AG09319 (cell line): ENCODE results near the gene ATXN7L1.
"Not testable (repeated sequence)": the region's sequence is repeated elsewhere in the genome, so short reads cannot be mapped to it uniquely, and the experiment has no call there.

Source experiments
- DNase-seq: peaks from one replicate; pipeline ENCODE4 v3.0.0-alpha.2; 2010; ENCODE audit warnings: low read depth; ENCODE audit errors: extremely low read depth
- TF ChIP-seq, protein P1 (sequence below): IDR thresholded peaks from 2 replicates; pipeline ENCODE4 v1.5.1; 2011; ENCODE audit warnings: low read depth, mild to moderate bottlenecking, inconsistent platforms, low read length, moderate library complexity

ATXN7L1 gene

DNA sequence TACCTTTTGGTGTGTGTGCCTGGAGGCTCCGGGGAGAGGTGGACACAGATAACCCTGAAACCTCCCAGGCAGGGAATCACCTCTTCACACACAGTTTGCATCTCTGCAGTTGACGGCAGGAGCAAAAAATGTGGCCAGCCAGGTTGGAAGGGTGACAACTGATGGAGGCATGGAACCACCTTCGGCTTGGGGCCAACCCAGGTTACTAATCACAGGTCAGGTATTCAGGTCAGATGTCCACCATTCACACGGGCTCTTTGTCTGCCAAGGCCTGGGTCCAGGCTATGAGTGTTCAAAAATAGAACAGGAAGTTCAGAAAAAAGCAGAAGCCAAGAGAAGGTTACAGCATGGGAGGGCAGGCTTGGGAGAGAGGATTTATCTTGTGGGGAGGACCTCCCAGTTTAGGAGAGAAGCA, 157.9 kb downstream of the ATXN7L1 start:
- no peak for DNase-seq
- TF ChIP-seq, protein P1, sequence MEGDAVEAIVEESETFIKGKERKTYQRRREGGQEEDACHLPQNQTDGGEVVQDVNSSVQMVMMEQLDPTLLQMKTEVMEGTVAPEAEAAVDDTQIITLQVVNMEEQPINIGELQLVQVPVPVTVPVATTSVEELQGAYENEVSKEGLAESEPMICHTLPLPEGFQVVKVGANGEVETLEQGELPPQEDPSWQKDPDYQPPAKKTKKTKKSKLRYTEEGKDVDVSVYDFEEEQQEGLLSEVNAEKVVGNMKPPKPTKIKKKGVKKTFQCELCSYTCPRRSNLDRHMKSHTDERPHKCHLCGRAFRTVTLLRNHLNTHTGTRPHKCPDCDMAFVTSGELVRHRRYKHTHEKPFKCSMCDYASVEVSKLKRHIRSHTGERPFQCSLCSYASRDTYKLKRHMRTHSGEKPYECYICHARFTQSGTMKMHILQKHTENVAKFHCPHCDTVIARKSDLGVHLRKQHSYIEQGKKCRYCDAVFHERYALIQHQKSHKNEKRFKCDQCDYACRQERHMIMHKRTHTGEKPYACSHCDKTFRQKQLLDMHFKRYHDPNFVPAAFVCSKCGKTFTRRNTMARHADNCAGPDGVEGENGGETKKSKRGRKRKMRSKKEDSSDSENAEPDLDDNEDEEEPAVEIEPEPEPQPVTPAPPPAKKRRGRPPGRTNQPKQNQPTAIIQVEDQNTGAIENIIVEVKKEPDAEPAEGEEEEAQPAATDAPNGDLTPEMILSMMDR = no peak

- DNase-seq = no peak
- TF ChIP-seq, protein P1 = no peak
These were observed 160.9 kb downstream of the ATXN7L1 start for GRCh38 chr7:105715528-105715927.

DNA sequence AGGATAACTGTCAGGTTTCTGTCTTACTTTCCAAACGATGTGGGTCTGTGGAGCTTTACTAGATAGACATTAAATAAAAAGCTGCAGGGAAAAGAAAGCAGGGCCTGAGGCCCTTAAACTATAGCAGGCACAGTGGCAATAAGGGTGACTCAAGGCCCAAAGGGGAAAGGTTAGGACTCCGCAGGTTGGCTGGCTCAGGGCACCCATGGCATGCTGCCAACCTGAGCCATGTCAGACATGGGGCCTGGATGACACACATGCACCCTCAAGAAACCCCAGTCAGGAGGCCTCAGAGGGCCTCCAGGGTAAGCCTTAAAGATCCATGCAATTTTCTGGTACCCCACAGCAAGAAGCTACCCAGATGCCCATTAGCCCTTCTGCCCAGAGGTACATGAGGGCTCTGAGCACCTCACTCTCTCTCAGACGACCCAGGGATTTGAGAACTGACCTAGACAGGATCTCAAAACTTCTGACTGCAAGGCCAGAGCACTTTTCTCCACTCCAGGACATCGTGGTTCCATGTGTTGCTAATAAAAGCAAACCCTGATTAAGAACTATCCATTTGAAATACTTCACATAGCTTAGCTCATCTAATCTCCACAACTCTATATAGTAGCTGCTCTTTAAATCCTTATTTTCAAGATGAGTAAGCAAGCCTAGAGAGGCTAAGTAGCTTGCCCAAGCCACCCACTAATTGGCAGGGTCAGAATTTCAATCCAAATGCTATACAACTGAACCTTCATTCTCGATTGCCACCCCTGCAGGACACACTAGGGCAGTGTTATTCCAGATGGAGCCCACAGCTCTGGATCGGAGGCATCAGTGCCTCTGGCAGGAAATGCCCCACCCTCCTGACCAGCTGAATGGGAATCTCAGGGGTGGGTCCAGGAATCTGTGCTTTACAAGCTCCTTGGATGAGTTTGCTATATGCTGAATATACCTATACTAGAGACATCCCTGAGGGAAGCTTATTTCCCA, 162.6 kb downstream of the ATXN7L1 start:
- DNase-seq = no peak
- TF ChIP-seq, protein P1 = no peak; the same call in 1 of the 2 replicates

GRCh38 chr7:105712877-105713276, 163.5 kb downstream of the ATXN7L1 start:
- DNase-seq = no peak
- TF ChIP-seq, protein P1 = no peak

- DNase-seq = no peak
These were observed 164.5 kb downstream of the ATXN7L1 start for GRCh38 chr7:105711726-105712402.

GRCh38 chr7:105710720-105711119, 165.7 kb downstream of the ATXN7L1 start:
- not testable (repeated sequence) for DNase-seq

More at GRCh38 chr7:105711726-105712402, 164.5 kb downstream of the ATXN7L1 start:
- TF ChIP-seq, protein P1 = no peak

GRCh38 chr7:105708763-105709080, 167.7 kb downstream of the ATXN7L1 start:
- no peak for DNase-seq
- TF ChIP-seq, protein P1 = no peak
